Measurements from ENCODE around the gene MISP. TPM values are rescaled to one million over a fixed set of nuclear protein-coding genes. Genes with fewer than 3 reads are reported as not detected.

MISP gene
- total and polyA plus RNA-seq, 2 experiments from 2014 or later: 0.27 to 0.28 TPM

DNA sequence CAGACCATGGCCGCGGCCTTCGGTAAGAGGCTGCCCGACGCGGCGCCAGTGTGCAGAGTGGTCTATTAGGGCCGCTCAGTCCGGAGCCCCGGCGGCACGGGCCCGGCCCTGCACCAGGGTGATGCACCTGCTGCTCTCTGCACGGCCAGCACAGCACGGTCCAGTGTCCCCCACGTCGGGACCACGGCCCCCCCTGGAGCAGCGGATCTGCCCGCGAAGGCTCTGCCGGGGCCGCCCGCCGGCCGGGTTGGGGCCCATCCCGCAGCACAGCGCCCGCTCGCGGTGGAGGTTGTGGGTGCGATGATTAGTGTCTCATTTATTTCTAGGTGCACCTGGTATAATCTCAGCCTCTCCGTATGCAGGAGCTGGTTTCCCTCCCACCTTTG, 54.2 kb downstream of the MISP start:
- Histone ChIP-seq H4K20me1 (replicated peaks; ENCODE audit: insufficient read depth) (peaks cover 64% of the 10 kb centered on the region), H3F3A (replicated peaks; ENCODE audit: low read depth) (peaks cover 67% of the 10 kb centered on the region), H3K27ac (ENCODE audit: low read depth) (peak overlapping the region; percentile 55; the same call in 1 of the 2 replicates), H3K79me2 (replicated peaks; ENCODE audit: insufficient read depth) (peaks cover 78% of the 10 kb centered on the region), H3K4me3 (no peak overlapping the region), H3K4me2 (no peak overlapping the region), H2AFZ (no peak overlapping the region), H3K4me1 (ENCODE audit: insufficient read depth) (peaks cover 20% of the 10 kb centered on the region), H3K9me2 (ENCODE audit: insufficient read depth) (no peaks in the 10 kb centered on the region), H3K36me3 (ENCODE audit: insufficient read depth) (peaks cover 43% of the 10 kb centered on the region), H3K27me3 (ENCODE audit: insufficient read depth) (no peaks in the 10 kb centered on the region)
- ATAC-seq (no peak), DNase-seq (ENCODE audit: low spot score) (no peak)
- peaks cover 25% of the 10 kb centered on the region for H3K27me3 Mint-ChIP-seq (ENCODE audit: insufficient read depth, low read depth, poor library complexity)
- peaks cover 83% of the 10 kb centered on the region for H3K36me3 Mint-ChIP-seq (ENCODE audit: low read depth)
- TF ChIP-seq ZNF331 (CRISPR knock-in tag; IDR thresholded peaks at IDR 0.05; ENCODE audit: low read depth) (no peak), POLR2AphosphoS5 (IDR thresholded peaks at IDR 0.05; ENCODE audit: low read depth) (no peak), JUNB (IDR thresholded peaks at IDR 0.05; ENCODE audit: unreplicated experiment) (no peak), ZNF114 (CRISPR knock-in tag; IDR thresholded peaks at IDR 0.05) (no peak), EZH2phosphoT487 (IDR thresholded peaks at IDR 0.05; ENCODE audit: unreplicated experiment) (no peak), NANOG (IDR thresholded peaks at IDR 0.05; ENCODE audit: borderline replicate concordance) (no peak), EZH2 (IDR thresholded peaks at IDR 0.05; ENCODE audit: low read depth, unreplicated experiment) (no peak), CREB1 (CRISPR knock-in tag; IDR thresholded peaks at IDR 0.05; ENCODE audit: low read depth) (no peak)
- TF ChIP-seq, protein P1, sequence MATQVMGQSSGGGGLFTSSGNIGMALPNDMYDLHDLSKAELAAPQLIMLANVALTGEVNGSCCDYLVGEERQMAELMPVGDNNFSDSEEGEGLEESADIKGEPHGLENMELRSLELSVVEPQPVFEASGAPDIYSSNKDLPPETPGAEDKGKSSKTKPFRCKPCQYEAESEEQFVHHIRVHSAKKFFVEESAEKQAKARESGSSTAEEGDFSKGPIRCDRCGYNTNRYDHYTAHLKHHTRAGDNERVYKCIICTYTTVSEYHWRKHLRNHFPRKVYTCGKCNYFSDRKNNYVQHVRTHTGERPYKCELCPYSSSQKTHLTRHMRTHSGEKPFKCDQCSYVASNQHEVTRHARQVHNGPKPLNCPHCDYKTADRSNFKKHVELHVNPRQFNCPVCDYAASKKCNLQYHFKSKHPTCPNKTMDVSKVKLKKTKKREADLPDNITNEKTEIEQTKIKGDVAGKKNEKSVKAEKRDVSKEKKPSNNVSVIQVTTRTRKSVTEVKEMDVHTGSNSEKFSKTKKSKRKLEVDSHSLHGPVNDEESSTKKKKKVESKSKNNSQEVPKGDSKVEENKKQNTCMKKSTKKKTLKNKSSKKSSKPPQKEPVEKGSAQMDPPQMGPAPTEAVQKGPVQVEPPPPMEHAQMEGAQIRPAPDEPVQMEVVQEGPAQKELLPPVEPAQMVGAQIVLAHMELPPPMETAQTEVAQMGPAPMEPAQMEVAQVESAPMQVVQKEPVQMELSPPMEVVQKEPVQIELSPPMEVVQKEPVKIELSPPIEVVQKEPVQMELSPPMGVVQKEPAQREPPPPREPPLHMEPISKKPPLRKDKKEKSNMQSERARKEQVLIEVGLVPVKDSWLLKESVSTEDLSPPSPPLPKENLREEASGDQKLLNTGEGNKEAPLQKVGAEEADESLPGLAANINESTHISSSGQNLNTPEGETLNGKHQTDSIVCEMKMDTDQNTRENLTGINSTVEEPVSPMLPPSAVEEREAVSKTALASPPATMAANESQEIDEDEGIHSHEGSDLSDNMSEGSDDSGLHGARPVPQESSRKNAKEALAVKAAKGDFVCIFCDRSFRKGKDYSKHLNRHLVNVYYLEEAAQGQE (IDR thresholded peaks at IDR 0.05; ENCODE audit: unreplicated experiment): no peak
- TF ChIP-seq, protein P2, sequence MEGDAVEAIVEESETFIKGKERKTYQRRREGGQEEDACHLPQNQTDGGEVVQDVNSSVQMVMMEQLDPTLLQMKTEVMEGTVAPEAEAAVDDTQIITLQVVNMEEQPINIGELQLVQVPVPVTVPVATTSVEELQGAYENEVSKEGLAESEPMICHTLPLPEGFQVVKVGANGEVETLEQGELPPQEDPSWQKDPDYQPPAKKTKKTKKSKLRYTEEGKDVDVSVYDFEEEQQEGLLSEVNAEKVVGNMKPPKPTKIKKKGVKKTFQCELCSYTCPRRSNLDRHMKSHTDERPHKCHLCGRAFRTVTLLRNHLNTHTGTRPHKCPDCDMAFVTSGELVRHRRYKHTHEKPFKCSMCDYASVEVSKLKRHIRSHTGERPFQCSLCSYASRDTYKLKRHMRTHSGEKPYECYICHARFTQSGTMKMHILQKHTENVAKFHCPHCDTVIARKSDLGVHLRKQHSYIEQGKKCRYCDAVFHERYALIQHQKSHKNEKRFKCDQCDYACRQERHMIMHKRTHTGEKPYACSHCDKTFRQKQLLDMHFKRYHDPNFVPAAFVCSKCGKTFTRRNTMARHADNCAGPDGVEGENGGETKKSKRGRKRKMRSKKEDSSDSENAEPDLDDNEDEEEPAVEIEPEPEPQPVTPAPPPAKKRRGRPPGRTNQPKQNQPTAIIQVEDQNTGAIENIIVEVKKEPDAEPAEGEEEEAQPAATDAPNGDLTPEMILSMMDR (conservative IDR thresholded peaks at IDR 0.05; ENCODE audit: low read depth in 2 of 2): no peak
- 0 out of 2 replicates have a peak overlapping the region, but pooled peaks have one; percentile 72 for H3K27ac Mint-ChIP-seq
- H3K4me1 Mint-ChIP-seq: peaks cover 30% of the 10 kb centered on the region
- no peaks in the 10 kb centered on the region for H3K9me3 Mint-ChIP-seq
- no peak overlapping the region for H3K4me3 Mint-ChIP-seq
